HUDEP-2 (cell line): ENCODE results near the gene TADA2A.

Source experiments
- DNase-seq, 76 experiments: peaks; one replicate each; lab custom pipeline; 2025; ENCODE audit not compliant: unreplicated experiment in 76 of 76; lab: John Stamatoyannopoulos, UW

Gene TADA2A

GRCh38 chr17:37406635-37407461 is at the start of gene TADA2A, which contains the start of gene ACACA:
TSS of gene TADA2A (plus strand) at chr17:37406886. CDS start at chr17:37411366, 4,480 bp downstream.
TSS of gene ACACA (minus strand) at chr17:37406836. CDS start at chr17:37406299, 537 bp downstream.
- peak in 73 of 76 experiments; percentile 20 to 82 (median 66) for DNase-seq

- DNase-seq, result peak in 45 of 76 experiments; percentile 2 to 52 (median 19)
Measured at GRCh38 chr17:37358098-37358829, 48.4 kb upstream of the TADA2A start.

GRCh38 chr17:37358830-37359681 is 47.6 kb upstream of the TADA2A start:
- peak; percentile 25 to 98 (median 93) for DNase-seq

GRCh38 chr17:37359682-37360188 is 47.0 kb upstream of the TADA2A start:
- no peak for DNase-seq

- no peak for DNase-seq
Measured at GRCh38 chr17:37360632-37361031, 46.1 kb upstream of the TADA2A start.

GRCh38 chr17:37361543-37361942 is 45.1 kb upstream of the TADA2A start:
- DNase-seq, result no peak

- no peak for DNase-seq
Measured at GRCh38 chr17:37365589-37365988, 41.1 kb upstream of the TADA2A start.

GRCh38 chr17:37368577-37368976 is 38.1 kb upstream of the TADA2A start:
- no peak for DNase-seq

- DNase-seq, result peak in 65 of 76 experiments; percentile 3 to 84 (median 49)
Measured at GRCh38 chr17:37373530-37374159, 33.0 kb upstream of the TADA2A start.

GRCh38 chr17:37375706-37376105 is 31.0 kb upstream of the TADA2A start, which contains the start of gene C17orf78:
TSS of gene C17orf78 (plus strand) at chr17:37375985. CDS start at chr17:37376093, 108 bp downstream.
- no peak for DNase-seq

- DNase-seq, result no peak
Measured at GRCh38 chr17:37382056-37382455, 24.6 kb upstream of the TADA2A start.

GRCh38 chr17:37384560-37385149 is 22.0 kb upstream of the TADA2A start:
- no peak for DNase-seq

- no peak for DNase-seq
Measured at GRCh38 chr17:37385474-37385990, 21.2 kb upstream of the TADA2A start.

GRCh38 chr17:37386462-37386861 is 20.2 kb upstream of the TADA2A start:
- no peak for DNase-seq

GRCh38 chr17:37388266-37388665 is 18.4 kb upstream of the TADA2A start:
- DNase-seq, result no peak

- no peak for DNase-seq
Measured at GRCh38 chr17:37389160-37389559, 17.5 kb upstream of the TADA2A start.

GRCh38 chr17:37391146-37391545 is 15.5 kb upstream of the TADA2A start:
- peak in 20 of 76 experiments; percentile 3 to 59 (median 14) for DNase-seq

GRCh38 chr17:37392024-37392590 is 14.6 kb upstream of the TADA2A start:
- no peak for DNase-seq

GRCh38 chr17:37393352-37393751 is 13.3 kb upstream of the TADA2A start:
- no peak for DNase-seq
